ELF-1 (cell line): ENCODE measurements around the gene GFOD1.
A peak's percentile ranks its signal among the peaks of the same experiment; 100 is the strongest.

ENCODE experiments used
- DNase-seq: peaks from one replicate; pipeline ENCODE4 v3.0.0-alpha.2; 2016; ENCODE audit warnings: low read depth, low spot score

The GFOD1 gene

GRCh38 chr6:13378669-13379590 is 108.5 kb downstream of the GFOD1 start:
- peak; percentile 64 for DNase-seq

- no peak for DNase-seq
These were observed 110.2 kb downstream of the GFOD1 start for GRCh38 chr6:13377054-13377758.

- DNase-seq: no peak
These were observed 112.0 kb downstream of the GFOD1 start for GRCh38 chr6:13375360-13375878.

GRCh38 chr6:13373919-13374318 is 113.5 kb downstream of the GFOD1 start:
- no peak for DNase-seq

- no peak for DNase-seq
These were observed 113.9 kb downstream of the GFOD1 start for GRCh38 chr6:13373488-13373886.

- DNase-seq: no peak
These were observed 114.5 kb downstream of the GFOD1 start for GRCh38 chr6:13372688-13373487.

GRCh38 chr6:13372076-13372475 is 115.3 kb downstream of the GFOD1 start:
- no peak for DNase-seq

- no peak for DNase-seq
These were observed 115.9 kb downstream of the GFOD1 start for GRCh38 chr6:13371421-13372072.

- no peak for DNase-seq
These were observed 116.8 kb downstream of the GFOD1 start for GRCh38 chr6:13370623-13371022.

GRCh38 chr6:13369591-13369990 is 117.8 kb downstream of the GFOD1 start:
- DNase-seq: no peak

- DNase-seq: no peak
These were observed 118.7 kb downstream of the GFOD1 start for GRCh38 chr6:13368731-13369115.

- no peak for DNase-seq
These were observed 119.2 kb downstream of the GFOD1 start for GRCh38 chr6:13368079-13368730.

GRCh38 chr6:13367396-13367795 is 120.0 kb downstream of the GFOD1 start:
- DNase-seq: peak; percentile 72

- DNase-seq: no peak
These were observed 122.1 kb downstream of the GFOD1 start for GRCh38 chr6:13365320-13365719.

- no peak for DNase-seq
These were observed 122.6 kb downstream of the GFOD1 start for GRCh38 chr6:13364842-13365241.

- peak; percentile 21 for DNase-seq
These were observed 125.0 kb downstream of the GFOD1 start for GRCh38 chr6:13362412-13362811.

- DNase-seq: no peak
These were observed 126.5 kb downstream of the GFOD1 start for GRCh38 chr6:13360671-13361540.

- no peak for DNase-seq
These were observed 128.1 kb downstream of the GFOD1 start for GRCh38 chr6:13359287-13359686.

GRCh38 chr6:13358511-13358910 is 128.9 kb downstream of the GFOD1 start:
- DNase-seq: no peak
